A673 (cell line): ENCODE results near the gene TMEM164.

Experiments
- EZH2 ChIP-seq: fragments of 200-600 bp; sonication (generic); IDR thresholded peaks from 2 replicates; pipeline ENCODE4 v1.6.1; 2017; ENCODE audit warnings: borderline replicate concordance, low read depth, mild to moderate bottlenecking, mixed read lengths, antibody characterized with exemption, low read length; ENCODE audit not compliant: poor library complexity, severe bottlenecking
- TF ChIP-seq, protein P1 (sequence below): fragments of 300-800, 200-600 bp; sonication (generic); conservative IDR thresholded peaks from 2 replicates; pipeline ENCODE4 v1.5.1; 2017; ENCODE audit warnings: low read depth, mild to moderate bottlenecking, antibody characterized with exemption, low read length, moderate library complexity, mixed read lengths

DNA sequence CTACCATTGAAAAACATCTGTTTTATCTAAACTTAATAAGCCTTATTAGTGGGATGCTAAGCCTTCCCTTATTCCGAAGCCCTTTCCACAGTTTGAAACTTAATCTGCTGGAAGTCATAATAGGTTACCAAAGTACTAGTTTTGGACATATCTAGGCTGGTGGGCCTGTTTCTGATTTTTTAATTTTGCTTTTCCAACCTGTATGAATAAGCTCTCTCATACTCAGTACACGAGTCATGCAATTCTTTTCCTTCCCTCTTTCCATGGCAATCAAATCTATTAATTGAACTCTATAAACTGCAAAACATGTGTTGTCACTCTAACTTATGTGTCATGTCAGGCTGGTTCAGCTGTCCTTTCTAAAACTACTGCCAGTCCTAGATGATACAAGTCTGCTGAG lies 224.0 kb downstream of the TMEM164 start:
- TF ChIP-seq, protein P1, sequence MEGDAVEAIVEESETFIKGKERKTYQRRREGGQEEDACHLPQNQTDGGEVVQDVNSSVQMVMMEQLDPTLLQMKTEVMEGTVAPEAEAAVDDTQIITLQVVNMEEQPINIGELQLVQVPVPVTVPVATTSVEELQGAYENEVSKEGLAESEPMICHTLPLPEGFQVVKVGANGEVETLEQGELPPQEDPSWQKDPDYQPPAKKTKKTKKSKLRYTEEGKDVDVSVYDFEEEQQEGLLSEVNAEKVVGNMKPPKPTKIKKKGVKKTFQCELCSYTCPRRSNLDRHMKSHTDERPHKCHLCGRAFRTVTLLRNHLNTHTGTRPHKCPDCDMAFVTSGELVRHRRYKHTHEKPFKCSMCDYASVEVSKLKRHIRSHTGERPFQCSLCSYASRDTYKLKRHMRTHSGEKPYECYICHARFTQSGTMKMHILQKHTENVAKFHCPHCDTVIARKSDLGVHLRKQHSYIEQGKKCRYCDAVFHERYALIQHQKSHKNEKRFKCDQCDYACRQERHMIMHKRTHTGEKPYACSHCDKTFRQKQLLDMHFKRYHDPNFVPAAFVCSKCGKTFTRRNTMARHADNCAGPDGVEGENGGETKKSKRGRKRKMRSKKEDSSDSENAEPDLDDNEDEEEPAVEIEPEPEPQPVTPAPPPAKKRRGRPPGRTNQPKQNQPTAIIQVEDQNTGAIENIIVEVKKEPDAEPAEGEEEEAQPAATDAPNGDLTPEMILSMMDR: no peak
- no peak for TF ChIP-seq EZH2
